GM23338 (cell line): ENCODE results near the gene CYCS.

Experiments used
- CREB1 ChIP-seq: fragments of 250-450 bp; sonication (Bioruptor Pico); IDR thresholded peaks from 2 replicates; pipeline ENCODE4 v1.5.0; 2020; ENCODE audit warnings: low read depth, mild to moderate bottlenecking, moderate library complexity
- EZH2 ChIP-seq: fragments of 200-600 bp; sonication (generic); IDR thresholded peaks from one replicate; pipeline ENCODE4 v1.8.0; 2017; ENCODE audit warnings: antibody characterized with exemption, mild to moderate bottlenecking, low read depth; ENCODE audit not compliant: unreplicated experiment
- EZH2phosphoT487 ChIP-seq: fragments of 200-600 bp; sonication (generic); IDR thresholded peaks from one replicate; pipeline ENCODE4 v1.8.1; 2018; ENCODE audit warnings: antibody characterized with exemption; ENCODE audit not compliant: unreplicated experiment
- JUNB ChIP-seq: IDR thresholded peaks from one replicate; pipeline ENCODE4 v1.6.1; 2016; ENCODE audit warnings: antibody characterized with exemption; ENCODE audit not compliant: unreplicated experiment
- NANOG ChIP-seq: IDR thresholded peaks from 2 replicates; pipeline ENCODE4 v1.6.1; 2016; ENCODE audit warnings: antibody characterized with exemption, borderline replicate concordance
- POLR2AphosphoS5 ChIP-seq: IDR thresholded peaks from 2 replicates; pipeline ENCODE4 v1.6.1; 2016; ENCODE audit warnings: antibody characterized with exemption, low read depth
- ZNF114 ChIP-seq: fragments of 250-450 bp; sonication (Bioruptor Pico); IDR thresholded peaks from 2 replicates; pipeline ENCODE4 v1.5.0; 2020; ENCODE audit warnings: mild to moderate bottlenecking, moderate library complexity
- TF ChIP-seq, protein P1 (sequence below), 2 experiments: fragments of 200-600 bp in 1 of 2; sonication (generic) in 1 of 2; conservative IDR thresholded peaks; 2 replicates each; pipeline versions ENCODE4 v1.5.1 to v1.6.1; 2016 to 2017; ENCODE audit warnings: antibody characterized with exemption in 2 of 2, low read depth in 2 of 2, mild to moderate bottlenecking in 2 of 2, moderate library complexity in 1 of 2
- TF ChIP-seq, protein P2 (sequence below): IDR thresholded peaks from 2 replicates; pipeline ENCODE4 v1.6.1; 2016; ENCODE audit warnings: antibody characterized with exemption
- TF ChIP-seq, protein P3 (sequence below): IDR thresholded peaks from one replicate; pipeline ENCODE4 v1.6.1; 2018; ENCODE audit warnings: antibody characterized with exemption; ENCODE audit not compliant: unreplicated experiment

DNA sequence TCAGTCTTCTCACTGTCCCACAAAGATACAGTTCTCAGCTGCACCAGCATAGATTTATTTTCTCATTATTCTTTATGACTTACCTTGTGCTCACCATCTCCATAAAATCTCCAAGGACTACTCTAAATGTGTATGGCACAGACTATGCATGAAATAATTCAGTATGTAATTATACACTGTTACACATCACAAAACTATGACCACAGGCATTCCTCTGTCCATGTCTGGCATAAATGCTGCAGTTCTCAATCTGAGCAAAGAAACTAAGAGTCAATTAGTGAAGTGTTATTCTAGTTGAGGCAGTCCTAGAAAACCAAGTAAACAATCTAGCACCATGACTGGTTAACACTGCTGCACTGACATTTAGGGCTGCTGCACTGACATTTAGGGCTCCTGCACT lies 2.7 kb downstream of the CYCS start:
- TF ChIP-seq, protein P1, sequence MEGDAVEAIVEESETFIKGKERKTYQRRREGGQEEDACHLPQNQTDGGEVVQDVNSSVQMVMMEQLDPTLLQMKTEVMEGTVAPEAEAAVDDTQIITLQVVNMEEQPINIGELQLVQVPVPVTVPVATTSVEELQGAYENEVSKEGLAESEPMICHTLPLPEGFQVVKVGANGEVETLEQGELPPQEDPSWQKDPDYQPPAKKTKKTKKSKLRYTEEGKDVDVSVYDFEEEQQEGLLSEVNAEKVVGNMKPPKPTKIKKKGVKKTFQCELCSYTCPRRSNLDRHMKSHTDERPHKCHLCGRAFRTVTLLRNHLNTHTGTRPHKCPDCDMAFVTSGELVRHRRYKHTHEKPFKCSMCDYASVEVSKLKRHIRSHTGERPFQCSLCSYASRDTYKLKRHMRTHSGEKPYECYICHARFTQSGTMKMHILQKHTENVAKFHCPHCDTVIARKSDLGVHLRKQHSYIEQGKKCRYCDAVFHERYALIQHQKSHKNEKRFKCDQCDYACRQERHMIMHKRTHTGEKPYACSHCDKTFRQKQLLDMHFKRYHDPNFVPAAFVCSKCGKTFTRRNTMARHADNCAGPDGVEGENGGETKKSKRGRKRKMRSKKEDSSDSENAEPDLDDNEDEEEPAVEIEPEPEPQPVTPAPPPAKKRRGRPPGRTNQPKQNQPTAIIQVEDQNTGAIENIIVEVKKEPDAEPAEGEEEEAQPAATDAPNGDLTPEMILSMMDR (conservative IDR thresholded peaks at IDR 0.05; ENCODE audit: low read depth in 2 of 2): no peak
- TF ChIP-seq EZH2 (no peak), EZH2phosphoT487 (no peak), JUNB (no peak), CREB1 (CRISPR knock-in tag) (no peak), POLR2AphosphoS5 (no peak), NANOG (no peak), ZNF114 (CRISPR knock-in tag) (no peak)
- TF ChIP-seq, protein P2, sequence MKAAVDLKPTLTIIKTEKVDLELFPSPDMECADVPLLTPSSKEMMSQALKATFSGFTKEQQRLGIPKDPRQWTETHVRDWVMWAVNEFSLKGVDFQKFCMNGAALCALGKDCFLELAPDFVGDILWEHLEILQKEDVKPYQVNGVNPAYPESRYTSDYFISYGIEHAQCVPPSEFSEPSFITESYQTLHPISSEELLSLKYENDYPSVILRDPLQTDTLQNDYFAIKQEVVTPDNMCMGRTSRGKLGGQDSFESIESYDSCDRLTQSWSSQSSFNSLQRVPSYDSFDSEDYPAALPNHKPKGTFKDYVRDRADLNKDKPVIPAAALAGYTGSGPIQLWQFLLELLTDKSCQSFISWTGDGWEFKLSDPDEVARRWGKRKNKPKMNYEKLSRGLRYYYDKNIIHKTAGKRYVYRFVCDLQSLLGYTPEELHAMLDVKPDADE: no peak
- TF ChIP-seq, protein P3, sequence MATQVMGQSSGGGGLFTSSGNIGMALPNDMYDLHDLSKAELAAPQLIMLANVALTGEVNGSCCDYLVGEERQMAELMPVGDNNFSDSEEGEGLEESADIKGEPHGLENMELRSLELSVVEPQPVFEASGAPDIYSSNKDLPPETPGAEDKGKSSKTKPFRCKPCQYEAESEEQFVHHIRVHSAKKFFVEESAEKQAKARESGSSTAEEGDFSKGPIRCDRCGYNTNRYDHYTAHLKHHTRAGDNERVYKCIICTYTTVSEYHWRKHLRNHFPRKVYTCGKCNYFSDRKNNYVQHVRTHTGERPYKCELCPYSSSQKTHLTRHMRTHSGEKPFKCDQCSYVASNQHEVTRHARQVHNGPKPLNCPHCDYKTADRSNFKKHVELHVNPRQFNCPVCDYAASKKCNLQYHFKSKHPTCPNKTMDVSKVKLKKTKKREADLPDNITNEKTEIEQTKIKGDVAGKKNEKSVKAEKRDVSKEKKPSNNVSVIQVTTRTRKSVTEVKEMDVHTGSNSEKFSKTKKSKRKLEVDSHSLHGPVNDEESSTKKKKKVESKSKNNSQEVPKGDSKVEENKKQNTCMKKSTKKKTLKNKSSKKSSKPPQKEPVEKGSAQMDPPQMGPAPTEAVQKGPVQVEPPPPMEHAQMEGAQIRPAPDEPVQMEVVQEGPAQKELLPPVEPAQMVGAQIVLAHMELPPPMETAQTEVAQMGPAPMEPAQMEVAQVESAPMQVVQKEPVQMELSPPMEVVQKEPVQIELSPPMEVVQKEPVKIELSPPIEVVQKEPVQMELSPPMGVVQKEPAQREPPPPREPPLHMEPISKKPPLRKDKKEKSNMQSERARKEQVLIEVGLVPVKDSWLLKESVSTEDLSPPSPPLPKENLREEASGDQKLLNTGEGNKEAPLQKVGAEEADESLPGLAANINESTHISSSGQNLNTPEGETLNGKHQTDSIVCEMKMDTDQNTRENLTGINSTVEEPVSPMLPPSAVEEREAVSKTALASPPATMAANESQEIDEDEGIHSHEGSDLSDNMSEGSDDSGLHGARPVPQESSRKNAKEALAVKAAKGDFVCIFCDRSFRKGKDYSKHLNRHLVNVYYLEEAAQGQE: no peak
